ENCODE results near the gene ATP6V0A4.

Gene ATP6V0A4

GRCh38 chr7:138749960-138750359 is 48.0 kb downstream of the ATP6V0A4 start:
- TF ChIP-seq EZH2phosphoT487 (IDR thresholded peaks at IDR 0.05; ENCODE audit: low read length) (no peak), CTCF (IDR thresholded peaks at IDR 0.05; ENCODE audit: low read length) (no peak), EZH2 (optimal IDR thresholded peaks at IDR 0.05; ENCODE audit: low read depth, low read length) (no peak)
- no peaks in the 10 kb centered on the region for H3K79me2 ChIP-seq (ENCODE audit: low read length)
- no peak for DNase-seq
- H3F3A ChIP-seq (ENCODE audit: insufficient read depth, low read length), result no peaks in the 10 kb centered on the region
- H3K27me3 ChIP-seq (replicated peaks; ENCODE audit: insufficient read depth, low read length), result no peaks in the 10 kb centered on the region
- H3K9ac ChIP-seq (ENCODE audit: low read length), result no peak overlapping the region
- H2AFZ ChIP-seq (ENCODE audit: low read length), result no peak overlapping the region
- no peaks in the 10 kb centered on the region for H3K36me3 ChIP-seq (replicated peaks; ENCODE audit: insufficient read depth, low read length)
- no peak overlapping the region for H3K4me2 ChIP-seq (ENCODE audit: low read depth, low read length)
- H3K4me3 ChIP-seq (ENCODE audit: low read length), result no peak overlapping the region
- H3K9me2 ChIP-seq (replicated peaks; ENCODE audit: insufficient read depth, low read length), result no peaks in the 10 kb centered on the region
- peaks cover 11% of the 10 kb centered on the region for H3K4me1 ChIP-seq (ENCODE audit: low read length)
- no peak overlapping the region for H3K27ac ChIP-seq (ENCODE audit: low read length)
- H3K9me3 ChIP-seq (replicated peaks; ENCODE audit: insufficient read depth, low read length), result no peaks in the 10 kb centered on the region
- no peaks in the 10 kb centered on the region for H4K20me1 ChIP-seq (ENCODE audit: insufficient read depth, low read length)

DNA sequence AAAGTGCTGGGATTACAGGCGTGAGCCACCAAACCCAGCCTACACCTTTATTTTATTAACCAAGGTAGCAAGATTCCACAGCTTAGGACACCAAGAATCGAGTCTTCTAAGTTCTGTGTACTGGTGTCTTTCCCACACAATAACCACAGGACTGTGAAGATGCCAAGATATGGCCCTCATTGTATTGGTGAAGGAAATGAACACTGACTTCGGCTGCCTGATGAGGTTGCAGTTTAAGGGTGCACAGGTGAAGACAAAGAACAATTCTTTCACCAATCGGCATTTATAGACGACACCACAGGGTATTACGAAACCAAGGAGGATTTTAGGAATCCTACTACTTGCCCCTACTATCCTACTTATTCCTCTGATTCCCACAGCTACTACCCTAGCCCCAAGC is 49.3 kb downstream of the ATP6V0A4 start:
- Histone ChIP-seq H3K27me3 (replicated peaks; ENCODE audit: insufficient read depth, low read length) (no peaks in the 10 kb centered on the region), H3K9me3 (replicated peaks; ENCODE audit: insufficient read depth, low read length) (no peaks in the 10 kb centered on the region), H3K4me1 (ENCODE audit: low read length) (peaks cover 9% of the 10 kb centered on the region), H3F3A (ENCODE audit: insufficient read depth, low read length) (no peaks in the 10 kb centered on the region), H3K27ac (ENCODE audit: low read length) (no peak overlapping the region), H3K9ac (ENCODE audit: low read length) (no peak overlapping the region), H2AFZ (ENCODE audit: low read length) (no peak overlapping the region), H3K79me2 (ENCODE audit: low read length) (no peaks in the 10 kb centered on the region), H3K4me2 (ENCODE audit: low read depth, low read length) (no peak overlapping the region), H3K36me3 (replicated peaks; ENCODE audit: insufficient read depth, low read length) (no peaks in the 10 kb centered on the region), H4K20me1 (ENCODE audit: insufficient read depth, low read length) (no peaks in the 10 kb centered on the region), H3K4me3 (ENCODE audit: low read length) (no peak overlapping the region), H3K9me2 (replicated peaks; ENCODE audit: insufficient read depth, low read length) (no peaks in the 10 kb centered on the region)
- DNase-seq, result no peak
- TF ChIP-seq EZH2phosphoT487 (IDR thresholded peaks at IDR 0.05; ENCODE audit: low read length), result no peak
- TF ChIP-seq CTCF (IDR thresholded peaks at IDR 0.05; ENCODE audit: low read length), result no peak
- TF ChIP-seq EZH2 (optimal IDR thresholded peaks at IDR 0.05; ENCODE audit: low read depth, low read length), result no peak

DNA sequence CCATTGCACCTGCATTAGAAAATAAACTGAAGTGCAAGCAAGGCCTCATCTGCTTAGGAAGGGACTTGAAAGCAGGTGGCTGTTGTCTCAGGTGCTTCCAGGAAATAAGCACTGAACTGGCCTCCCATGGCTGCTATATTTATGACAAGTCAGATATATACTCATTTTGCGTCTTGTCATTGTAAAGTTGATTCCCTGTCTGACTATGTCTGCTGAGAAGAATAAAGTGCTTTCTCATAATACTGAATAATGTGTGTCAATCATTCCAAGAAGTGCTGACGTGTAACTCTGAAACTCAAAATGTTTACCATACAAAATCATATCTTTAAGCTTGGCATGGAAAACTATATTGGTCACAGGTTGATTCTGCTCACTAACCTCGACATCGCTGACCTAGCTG is 51.9 kb downstream of the ATP6V0A4 start:
- Histone ChIP-seq H3K4me1 (ENCODE audit: low read length) (no peaks in the 10 kb centered on the region), H3K27ac (ENCODE audit: low read length) (peak overlapping the region; percentile 30; the same call in 1 of the 2 replicates), H4K20me1 (ENCODE audit: insufficient read depth, low read length) (no peaks in the 10 kb centered on the region), H2AFZ (ENCODE audit: low read length) (no peak overlapping the region), H3K9ac (ENCODE audit: low read length) (no peak overlapping the region), H3K9me2 (replicated peaks; ENCODE audit: insufficient read depth, low read length) (no peaks in the 10 kb centered on the region), H3K4me2 (ENCODE audit: low read depth, low read length) (no peak overlapping the region), H3K36me3 (replicated peaks; ENCODE audit: insufficient read depth, low read length) (no peaks in the 10 kb centered on the region), H3F3A (ENCODE audit: insufficient read depth, low read length) (no peaks in the 10 kb centered on the region), H3K27me3 (replicated peaks; ENCODE audit: insufficient read depth, low read length) (no peaks in the 10 kb centered on the region), H3K4me3 (ENCODE audit: low read length) (no peak overlapping the region), H3K9me3 (replicated peaks; ENCODE audit: insufficient read depth, low read length) (no peaks in the 10 kb centered on the region), H3K79me2 (ENCODE audit: low read length) (no peaks in the 10 kb centered on the region)
- DNase-seq, result peak; percentile 71
- TF ChIP-seq CTCF (IDR thresholded peaks at IDR 0.05; ENCODE audit: low read length) (no peak), EZH2phosphoT487 (IDR thresholded peaks at IDR 0.05; ENCODE audit: low read length) (no peak), EZH2 (optimal IDR thresholded peaks at IDR 0.05; ENCODE audit: low read depth, low read length) (no peak)
